GM12878 (cell line): Measurements from ENCODE around the gene CDC42SE1. TPM values are rescaled to one million over a fixed set of nuclear protein-coding genes. Genes with fewer than 3 reads are reported as not detected.
A peak's percentile ranks its signal among the peaks of the same experiment; 100 is the strongest.

Experiments
- BCL3 ChIP-seq: IDR thresholded peaks from 2 replicates; pipeline ENCODE4 v1.6.1; 2011; ENCODE audit warnings: borderline replicate concordance, low read depth, mild to moderate bottlenecking, moderate library complexity, low read length; ENCODE audit not compliant: insufficient read depth, poor library complexity, severe bottlenecking
- CBX5 ChIP-seq: sonication (generic); IDR thresholded peaks from 2 replicates; pipeline ENCODE4 v1.6.1; 2016; ENCODE audit warnings: low read depth, moderate library complexity, mild to moderate bottlenecking, inconsistent platforms
- E2F8 ChIP-seq: fragments of 450-650 bp; IDR thresholded peaks from 2 replicates; pipeline ENCODE4 v1.6.1; 2018; ENCODE audit warnings: mild to moderate bottlenecking, low read depth, moderate library complexity; ENCODE audit not compliant: partially characterized antibody
- GABPA ChIP-seq: IDR thresholded peaks from 2 replicates; pipeline ENCODE4 v1.6.1; 2014; ENCODE audit warnings: antibody characterized with exemption, low read depth, mild to moderate bottlenecking, inconsistent platforms
- IRF3 ChIP-seq: fragments of 450-650 bp; IDR thresholded peaks from 2 replicates; pipeline ENCODE4 v1.6.1; 2014; ENCODE audit warnings: mild to moderate bottlenecking
- JUNB ChIP-seq: IDR thresholded peaks from 2 replicates; pipeline ENCODE4 v1.6.1; 2016; ENCODE audit warnings: antibody characterized with exemption, mild to moderate bottlenecking
- NFIC ChIP-seq: IDR thresholded peaks from 2 replicates; pipeline ENCODE4 v1.6.1; 2012; ENCODE audit warnings: low read depth, mild to moderate bottlenecking, inconsistent platforms, low read length, moderate library complexity
- RELA ChIP-seq: fragments of 450-650 bp; IDR thresholded peaks from 2 replicates; pipeline ENCODE4 v1.8.0; 2014; ENCODE audit warnings: borderline replicate concordance; ENCODE audit not compliant: partially characterized antibody
- RFX5 ChIP-seq: IDR thresholded peaks from 2 replicates; pipeline ENCODE4 v1.6.1; 2011; ENCODE audit warnings: low read depth, low read length, improper control_type of control experiment
- SPI1 ChIP-seq: IDR thresholded peaks from 2 replicates; pipeline ENCODE4 v1.6.1; 2011; ENCODE audit warnings: low read depth, mild to moderate bottlenecking, low read length, moderate library complexity, borderline replicate concordance; ENCODE audit not compliant: insufficient read depth
- ZNF207 ChIP-seq: fragments of 450-650 bp; IDR thresholded peaks from 2 replicates; pipeline ENCODE4 v1.6.1; 2014; ENCODE audit warnings: antibody characterized with exemption, mild to moderate bottlenecking, borderline replicate concordance
- ZNF384 ChIP-seq: IDR thresholded peaks from 2 replicates; pipeline ENCODE4 v1.6.1; 2012; ENCODE audit warnings: low read depth, mild to moderate bottlenecking, low read length, improper control_type of control experiment, borderline replicate concordance
- polyA plus RNA-seq, 11 experiments: library from polyadenylated mRNA; depleted of rRNA in 4 of 11; unstranded in 6 of 11; stranded (reverse) in 5 of 11; fragments of >200 nt; fragmentation: Nextera tagmentation in 4 of 11; fragmentation: Illumina TruSeq in 1 of 11; extraction: Ambion mirVana in 4 of 11; extraction: Trizol in 1 of 11; gene quantifications; 1 replicate in 1 of 11; 2 replicates in 10 of 11; pipeline versions ENCODE4 v1.2.1 to v1.2.3, GENCODE V29; 2011 to 2016; ENCODE audit warnings: inconsistent platforms in 2 of 11, missing spikeins in 2 of 11, low read depth in 1 of 11
- total RNA-seq, 4 experiments: library from RNA; depleted of rRNA in 3 of 4; stranded (reverse); fragments of >200 nt in 3 of 4; fragmentation: Illumina TruSeq in 1 of 4; extraction: Trizol in 1 of 4; gene quantifications; 2 replicates each; pipeline versions ENCODE4 v1.2.1 to v1.2.3, GENCODE V29; 2013 to 2021
- TF ChIP-seq, protein P1 (sequence below): fragments of 450-650 bp; IDR thresholded peaks from 2 replicates; pipeline ENCODE4 v1.6.1; 2017; ENCODE audit warnings: antibody characterized with exemption, mild to moderate bottlenecking, moderate library complexity
- TF ChIP-seq, protein P2 (sequence below): IDR thresholded peaks from 2 replicates; pipeline ENCODE4 v1.6.1; 2012; ENCODE audit warnings: improper control_type of control experiment, low read depth, low read length; ENCODE audit not compliant: insufficient replicate concordance

Gene CDC42SE1
- total and polyA plus RNA-seq, 10 of the 15 experiments (the other 5 are each of a cell fraction or from before 2014, with no cell fraction given), result 35.7 to 112 (median 74.3) TPM

- TF ChIP-seq IRF3, result no peak
- no peak for TF ChIP-seq BCL3
- no peak for TF ChIP-seq RFX5
- peak; percentile 66 for TF ChIP-seq RELA
- TF ChIP-seq ZNF384, result peak; percentile 5; the same call in 1 of the 2 replicates
- TF ChIP-seq ZNF207, result no peak; the same call in 1 of the 2 replicates
- TF ChIP-seq CBX5, result no peak
- TF ChIP-seq JUNB, result 0 out of 2 replicates have a peak, but pooled peaks have one; percentile 5
- TF ChIP-seq E2F8, result peak; percentile 97
- peak; percentile 57 for TF ChIP-seq GABPA
- no peak for TF ChIP-seq SPI1
- TF ChIP-seq, protein P1, sequence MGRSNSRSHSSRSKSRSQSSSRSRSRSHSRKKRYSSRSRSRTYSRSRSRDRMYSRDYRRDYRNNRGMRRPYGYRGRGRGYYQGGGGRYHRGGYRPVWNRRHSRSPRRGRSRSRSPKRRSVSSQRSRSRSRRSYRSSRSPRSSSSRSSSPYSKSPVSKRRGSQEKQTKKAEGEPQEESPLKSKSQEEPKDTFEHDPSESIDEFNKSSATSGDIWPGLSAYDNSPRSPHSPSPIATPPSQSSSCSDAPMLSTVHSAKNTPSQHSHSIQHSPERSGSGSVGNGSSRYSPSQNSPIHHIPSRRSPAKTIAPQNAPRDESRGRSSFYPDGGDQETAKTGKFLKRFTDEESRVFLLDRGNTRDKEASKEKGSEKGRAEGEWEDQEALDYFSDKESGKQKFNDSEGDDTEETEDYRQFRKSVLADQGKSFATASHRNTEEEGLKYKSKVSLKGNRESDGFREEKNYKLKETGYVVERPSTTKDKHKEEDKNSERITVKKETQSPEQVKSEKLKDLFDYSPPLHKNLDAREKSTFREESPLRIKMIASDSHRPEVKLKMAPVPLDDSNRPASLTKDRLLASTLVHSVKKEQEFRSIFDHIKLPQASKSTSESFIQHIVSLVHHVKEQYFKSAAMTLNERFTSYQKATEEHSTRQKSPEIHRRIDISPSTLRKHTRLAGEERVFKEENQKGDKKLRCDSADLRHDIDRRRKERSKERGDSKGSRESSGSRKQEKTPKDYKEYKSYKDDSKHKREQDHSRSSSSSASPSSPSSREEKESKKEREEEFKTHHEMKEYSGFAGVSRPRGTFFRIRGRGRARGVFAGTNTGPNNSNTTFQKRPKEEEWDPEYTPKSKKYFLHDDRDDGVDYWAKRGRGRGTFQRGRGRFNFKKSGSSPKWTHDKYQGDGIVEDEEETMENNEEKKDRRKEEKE, result no peak
- TF ChIP-seq, protein P2, sequence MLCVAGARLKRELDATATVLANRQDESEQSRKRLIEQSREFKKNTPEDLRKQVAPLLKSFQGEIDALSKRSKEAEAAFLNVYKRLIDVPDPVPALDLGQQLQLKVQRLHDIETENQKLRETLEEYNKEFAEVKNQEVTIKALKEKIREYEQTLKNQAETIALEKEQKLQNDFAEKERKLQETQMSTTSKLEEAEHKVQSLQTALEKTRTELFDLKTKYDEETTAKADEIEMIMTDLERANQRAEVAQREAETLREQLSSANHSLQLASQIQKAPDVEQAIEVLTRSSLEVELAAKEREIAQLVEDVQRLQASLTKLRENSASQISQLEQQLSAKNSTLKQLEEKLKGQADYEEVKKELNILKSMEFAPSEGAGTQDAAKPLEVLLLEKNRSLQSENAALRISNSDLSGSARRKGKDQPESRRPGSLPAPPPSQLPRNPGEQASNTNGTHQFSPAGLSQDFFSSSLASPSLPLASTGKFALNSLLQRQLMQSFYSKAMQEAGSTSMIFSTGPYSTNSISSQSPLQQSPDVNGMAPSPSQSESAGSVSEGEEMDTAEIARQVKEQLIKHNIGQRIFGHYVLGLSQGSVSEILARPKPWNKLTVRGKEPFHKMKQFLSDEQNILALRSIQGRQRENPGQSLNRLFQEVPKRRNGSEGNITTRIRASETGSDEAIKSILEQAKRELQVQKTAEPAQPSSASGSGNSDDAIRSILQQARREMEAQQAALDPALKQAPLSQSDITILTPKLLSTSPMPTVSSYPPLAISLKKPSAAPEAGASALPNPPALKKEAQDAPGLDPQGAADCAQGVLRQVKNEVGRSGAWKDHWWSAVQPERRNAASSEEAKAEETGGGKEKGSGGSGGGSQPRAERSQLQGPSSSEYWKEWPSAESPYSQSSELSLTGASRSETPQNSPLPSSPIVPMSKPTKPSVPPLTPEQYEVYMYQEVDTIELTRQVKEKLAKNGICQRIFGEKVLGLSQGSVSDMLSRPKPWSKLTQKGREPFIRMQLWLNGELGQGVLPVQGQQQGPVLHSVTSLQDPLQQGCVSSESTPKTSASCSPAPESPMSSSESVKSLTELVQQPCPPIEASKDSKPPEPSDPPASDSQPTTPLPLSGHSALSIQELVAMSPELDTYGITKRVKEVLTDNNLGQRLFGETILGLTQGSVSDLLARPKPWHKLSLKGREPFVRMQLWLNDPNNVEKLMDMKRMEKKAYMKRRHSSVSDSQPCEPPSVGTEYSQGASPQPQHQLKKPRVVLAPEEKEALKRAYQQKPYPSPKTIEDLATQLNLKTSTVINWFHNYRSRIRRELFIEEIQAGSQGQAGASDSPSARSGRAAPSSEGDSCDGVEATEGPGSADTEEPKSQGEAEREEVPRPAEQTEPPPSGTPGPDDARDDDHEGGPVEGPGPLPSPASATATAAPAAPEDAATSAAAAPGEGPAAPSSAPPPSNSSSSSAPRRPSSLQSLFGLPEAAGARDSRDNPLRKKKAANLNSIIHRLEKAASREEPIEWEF, result no peak
- peak; percentile 26; the same call in 1 of the 2 replicates for TF ChIP-seq NFIC
These were observed 11.3 kb upstream of the CDC42SE1 start, which contains the start of gene GABPB2 (continued) for GRCh38 chr1:151070474-151071276.
